ENCODE data around the gene ZNF580. TPM values are rescaled to one million over a fixed set of nuclear protein-coding genes. Genes with fewer than 3 reads are reported as not detected.

ZNF580 gene
- total and polyA plus RNA-seq, 9 of the 15 experiments (the other 6 are each of a cell fraction or from before 2014, with no cell fraction given) = 2.3 to 47.4 (median 6.0) TPM

GRCh38 chr19:55640043-55640576, 692 bp upstream of the ZNF580 start (continued):
- TF ChIP-seq KAT8 (IDR thresholded peaks at IDR 0.05; ENCODE audit: low read depth) (no peak), ELK3 (CRISPR knock-in tag; IDR thresholded peaks at IDR 0.05) (no peak), HMGXB4 (CRISPR knock-in tag; IDR thresholded peaks at IDR 0.05) (peak; percentile 95), HBP1 (CRISPR knock-in tag; IDR thresholded peaks at IDR 0.05) (no peak), CUX1 (CRISPR knock-in tag; IDR thresholded peaks at IDR 0.05) (no peak), SMARCA5 (IDR thresholded peaks at IDR 0.05) (no peak), ZNF764 (CRISPR knock-in tag; IDR thresholded peaks at IDR 0.05; ENCODE audit: low read depth) (no peak), NONO (IDR thresholded peaks at IDR 0.05; ENCODE audit: low read depth in 2 of 2, low read length in 1 of 2) (0 out of 4 replicates have a peak, but pooled peaks of 1 of the 2 experiments have one; percentile 42), E2F5 (CRISPR knock-in tag; IDR thresholded peaks at IDR 0.05) (peak; percentile 99), MNT (conservative IDR thresholded peaks at IDR 0.05) (peak; percentile 89 to 91), CHD2 (IDR thresholded peaks at IDR 0.05; ENCODE audit: low read depth, low read length) (no peak), POLR3A (IDR thresholded peaks at IDR 0.05; ENCODE audit: borderline replicate concordance, extremely low read depth, insufficient read depth, insufficient read length) (no peak), ZNF436 (CRISPR knock-in tag; IDR thresholded peaks at IDR 0.05) (no peak), KLF10 (CRISPR knock-in tag; IDR thresholded peaks at IDR 0.05) (no peak), NCOA1 (IDR thresholded peaks at IDR 0.05; ENCODE audit: low read depth) (no peak)
